Neural cell (in vitro differentiated cells): ENCODE measurements around the gene CPNE2. TPM values are rescaled to one million over a fixed set of nuclear protein-coding genes. Genes with fewer than 3 reads are reported as not detected.
A peak's percentile ranks its signal among the peaks of the same experiment; 100 is the strongest.

Experiments used
- H2AFZ ChIP-seq: fragments of 200-600, 300-800 bp; sonication (generic), shearing (Covaris generic); 2 replicates; pipeline ENCODE4 v1.6.0; 2014; ENCODE audit warnings: low read depth, mild to moderate bottlenecking, antibody characterized with exemption, low read length, moderate library complexity
- H3F3A ChIP-seq: fragments of 200-600 bp; shearing (Covaris generic); 2 replicates; pipeline ENCODE4 v1.6.1; 2016; ENCODE audit warnings: mild to moderate bottlenecking, moderate library complexity, mixed read lengths, antibody characterized with exemption, low read length; ENCODE audit not compliant: insufficient read depth, poor library complexity, severe bottlenecking
- H3K27ac ChIP-seq: fragments of 200-600, 300-800 bp; sonication (generic), shearing (Covaris generic); 2 replicates; pipeline ENCODE4 v1.5.1; 2014; ENCODE audit warnings: mild to moderate bottlenecking, low read length, moderate library complexity
- H3K27me3 ChIP-seq: fragments of 300-800, 200-600 bp; sonication (generic), shearing (Covaris generic); 2 replicates; pipeline ENCODE4 v1.6.0; 2014; ENCODE audit warnings: mild to moderate bottlenecking, low read depth, low read length, moderate library complexity; ENCODE audit not compliant: insufficient read depth
- H3K36me3 ChIP-seq: fragments of 300-800, 200-600 bp; sonication (generic), shearing (Covaris generic); 2 replicates; pipeline ENCODE4 v1.5.1; 2014; ENCODE audit warnings: mild to moderate bottlenecking, antibody characterized with exemption, low read length, moderate library complexity; ENCODE audit not compliant: insufficient read depth
- H3K4me2 ChIP-seq: fragments of 300-800, 200-600 bp; sonication (generic), shearing (Covaris generic); 2 replicates; pipeline ENCODE4 v1.6.0; 2014; ENCODE audit warnings: mild to moderate bottlenecking, low read length
- H3K4me3 ChIP-seq: fragments of 300-800, 200-600 bp; sonication (generic), shearing (Covaris generic); 2 replicates; pipeline ENCODE4 v1.5.1; 2014; ENCODE audit warnings: mild to moderate bottlenecking, low read length, moderate library complexity
- H3K79me2 ChIP-seq: fragments of 200-600 bp; shearing (Covaris generic); replicated peaks from 2 replicates; pipeline ENCODE4 v1.6.0; 2014; ENCODE audit warnings: mild to moderate bottlenecking, low read length, moderate library complexity; ENCODE audit not compliant: insufficient read depth
- H3K9ac ChIP-seq: fragments of 300-800, 200-600 bp; sonication (generic), shearing (Covaris generic); 2 replicates; pipeline ENCODE4 v1.6.1; 2016; ENCODE audit warnings: mild to moderate bottlenecking, low read length, mixed read lengths
- H3K9me2 ChIP-seq: fragments of 200-600 bp; shearing (Covaris generic); 2 replicates; pipeline ENCODE4 v1.6.1; 2016; ENCODE audit warnings: mild to moderate bottlenecking, low read length, mixed read lengths; ENCODE audit not compliant: insufficient read depth
- H3K9me3 ChIP-seq: fragments of 200-600, 300-800 bp; sonication (generic), shearing (Covaris generic); 2 replicates; pipeline ENCODE4 v1.6.1; 2016; ENCODE audit warnings: mild to moderate bottlenecking, mixed run types, low read length, moderate library complexity, mixed read lengths
- H4K20me1 ChIP-seq: fragments of 200-600 bp; shearing (Covaris generic); 2 replicates; pipeline ENCODE4 v1.6.1; 2016; ENCODE audit warnings: mild to moderate bottlenecking, mixed run types; ENCODE audit not compliant: insufficient read depth
- EP300 ChIP-seq: fragments of 450-650 bp; conservative IDR thresholded peaks from 2 replicates; pipeline ENCODE4 v1.6.1; 2014; ENCODE audit warnings: antibody characterized with exemption, mild to moderate bottlenecking, moderate library complexity; ENCODE audit not compliant: poor library complexity, severe bottlenecking
- EZH2 ChIP-seq: fragments of 200-600, 300-800 bp; shearing (Covaris generic), sonication (generic); IDR thresholded peaks from 2 replicates; pipeline ENCODE4 v1.6.1; 2014; ENCODE audit warnings: antibody characterized with exemption, low read length, borderline replicate concordance, mild to moderate bottlenecking; ENCODE audit not compliant: insufficient read depth, poor library complexity, severe bottlenecking
- MXI1 ChIP-seq: fragments of 450-650 bp; conservative IDR thresholded peaks from 2 replicates; pipeline ENCODE4 v1.6.1; 2014; ENCODE audit warnings: antibody characterized with exemption, mild to moderate bottlenecking; ENCODE audit not compliant: poor library complexity, severe bottlenecking
- POLR2AphosphoS5 ChIP-seq: IDR thresholded peaks from 2 replicates; pipeline ENCODE4 v1.6.1; 2012
- RAD21 ChIP-seq: fragments of 450-650 bp; conservative IDR thresholded peaks from 2 replicates; pipeline ENCODE4 v1.6.1; 2014; ENCODE audit warnings: antibody characterized with exemption, mild to moderate bottlenecking, moderate library complexity
- SMC3 ChIP-seq: fragments of 450-650 bp; conservative IDR thresholded peaks from 2 replicates; pipeline ENCODE4 v1.6.1; 2014; ENCODE audit warnings: antibody characterized with exemption, mild to moderate bottlenecking, moderate library complexity; ENCODE audit not compliant: poor library complexity
- TAF1 ChIP-seq: IDR thresholded peaks from 2 replicates; pipeline ENCODE4 v1.6.1; 2012; ENCODE audit warnings: low read depth
- polyA plus RNA-seq: library from polyadenylated mRNA; depleted of rRNA; stranded (reverse); fragments of >200 nt; gene quantifications from 2 replicates; pipeline ENCODE4 v1.2.3, GENCODE V29; 2014
- TF ChIP-seq, protein P1 (sequence below): IDR thresholded peaks from 2 replicates; pipeline ENCODE4 v1.6.1; 2012; ENCODE audit warnings: borderline replicate concordance
- TF ChIP-seq, protein P2 (sequence below): fragments of 450-650 bp; IDR thresholded peaks from 2 replicates; pipeline ENCODE4 v1.5.1; 2014; ENCODE audit warnings: antibody characterized with exemption, mild to moderate bottlenecking, moderate library complexity; ENCODE audit not compliant: poor library complexity, severe bottlenecking

CPNE2 gene
- polyA plus RNA-seq, 1 donor from 2014 or later, result 18.6 TPM

DNA sequence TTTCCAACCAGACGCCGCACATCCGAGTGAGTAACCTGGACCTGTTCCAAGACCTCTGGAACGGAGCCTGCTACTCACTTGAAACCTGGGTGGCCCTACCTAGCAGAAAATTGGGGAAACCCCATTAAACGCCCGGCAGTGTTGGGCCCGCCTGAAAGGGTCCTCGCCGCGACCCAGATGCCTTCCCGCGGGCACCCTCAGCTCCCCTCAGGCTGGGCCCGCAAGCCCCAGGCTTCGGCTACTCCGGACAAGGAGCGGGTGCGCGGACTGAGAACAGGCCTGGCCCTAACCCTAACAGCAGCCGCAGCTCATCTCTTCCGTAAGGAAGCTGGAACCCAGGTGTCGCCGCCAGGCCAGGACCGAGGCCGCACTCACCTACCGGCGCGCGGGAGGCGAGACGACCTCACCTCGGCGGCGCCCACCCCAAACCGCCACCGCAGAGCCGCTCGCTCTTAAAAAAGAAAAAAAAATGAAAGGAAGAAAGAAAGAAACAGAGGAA is 93.1 kb downstream of the CPNE2 start:
- TF ChIP-seq EZH2 (no peak), POLR2AphosphoS5 (no peak), RAD21 (peak; percentile 9), SMC3 (no peak), EP300 (no peak), TAF1 (peak; percentile 25), MXI1 (peak; percentile 28)
- TF ChIP-seq, protein P1, sequence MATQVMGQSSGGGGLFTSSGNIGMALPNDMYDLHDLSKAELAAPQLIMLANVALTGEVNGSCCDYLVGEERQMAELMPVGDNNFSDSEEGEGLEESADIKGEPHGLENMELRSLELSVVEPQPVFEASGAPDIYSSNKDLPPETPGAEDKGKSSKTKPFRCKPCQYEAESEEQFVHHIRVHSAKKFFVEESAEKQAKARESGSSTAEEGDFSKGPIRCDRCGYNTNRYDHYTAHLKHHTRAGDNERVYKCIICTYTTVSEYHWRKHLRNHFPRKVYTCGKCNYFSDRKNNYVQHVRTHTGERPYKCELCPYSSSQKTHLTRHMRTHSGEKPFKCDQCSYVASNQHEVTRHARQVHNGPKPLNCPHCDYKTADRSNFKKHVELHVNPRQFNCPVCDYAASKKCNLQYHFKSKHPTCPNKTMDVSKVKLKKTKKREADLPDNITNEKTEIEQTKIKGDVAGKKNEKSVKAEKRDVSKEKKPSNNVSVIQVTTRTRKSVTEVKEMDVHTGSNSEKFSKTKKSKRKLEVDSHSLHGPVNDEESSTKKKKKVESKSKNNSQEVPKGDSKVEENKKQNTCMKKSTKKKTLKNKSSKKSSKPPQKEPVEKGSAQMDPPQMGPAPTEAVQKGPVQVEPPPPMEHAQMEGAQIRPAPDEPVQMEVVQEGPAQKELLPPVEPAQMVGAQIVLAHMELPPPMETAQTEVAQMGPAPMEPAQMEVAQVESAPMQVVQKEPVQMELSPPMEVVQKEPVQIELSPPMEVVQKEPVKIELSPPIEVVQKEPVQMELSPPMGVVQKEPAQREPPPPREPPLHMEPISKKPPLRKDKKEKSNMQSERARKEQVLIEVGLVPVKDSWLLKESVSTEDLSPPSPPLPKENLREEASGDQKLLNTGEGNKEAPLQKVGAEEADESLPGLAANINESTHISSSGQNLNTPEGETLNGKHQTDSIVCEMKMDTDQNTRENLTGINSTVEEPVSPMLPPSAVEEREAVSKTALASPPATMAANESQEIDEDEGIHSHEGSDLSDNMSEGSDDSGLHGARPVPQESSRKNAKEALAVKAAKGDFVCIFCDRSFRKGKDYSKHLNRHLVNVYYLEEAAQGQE, result peak; percentile 89
- TF ChIP-seq, protein P2, sequence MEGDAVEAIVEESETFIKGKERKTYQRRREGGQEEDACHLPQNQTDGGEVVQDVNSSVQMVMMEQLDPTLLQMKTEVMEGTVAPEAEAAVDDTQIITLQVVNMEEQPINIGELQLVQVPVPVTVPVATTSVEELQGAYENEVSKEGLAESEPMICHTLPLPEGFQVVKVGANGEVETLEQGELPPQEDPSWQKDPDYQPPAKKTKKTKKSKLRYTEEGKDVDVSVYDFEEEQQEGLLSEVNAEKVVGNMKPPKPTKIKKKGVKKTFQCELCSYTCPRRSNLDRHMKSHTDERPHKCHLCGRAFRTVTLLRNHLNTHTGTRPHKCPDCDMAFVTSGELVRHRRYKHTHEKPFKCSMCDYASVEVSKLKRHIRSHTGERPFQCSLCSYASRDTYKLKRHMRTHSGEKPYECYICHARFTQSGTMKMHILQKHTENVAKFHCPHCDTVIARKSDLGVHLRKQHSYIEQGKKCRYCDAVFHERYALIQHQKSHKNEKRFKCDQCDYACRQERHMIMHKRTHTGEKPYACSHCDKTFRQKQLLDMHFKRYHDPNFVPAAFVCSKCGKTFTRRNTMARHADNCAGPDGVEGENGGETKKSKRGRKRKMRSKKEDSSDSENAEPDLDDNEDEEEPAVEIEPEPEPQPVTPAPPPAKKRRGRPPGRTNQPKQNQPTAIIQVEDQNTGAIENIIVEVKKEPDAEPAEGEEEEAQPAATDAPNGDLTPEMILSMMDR, result no peak
- no peaks in the 10 kb centered on the region for H3K9me3 ChIP-seq
- H3K9me2 ChIP-seq, result no peaks in the 10 kb centered on the region
- H2AFZ ChIP-seq, result peak overlapping the region; percentile 88
- H3K36me3 ChIP-seq, result no peaks in the 10 kb centered on the region
- no peaks in the 10 kb centered on the region for H4K20me1 ChIP-seq
- peak overlapping the region; percentile 98 for H3K9ac ChIP-seq
- H3K27me3 ChIP-seq, result no peaks in the 10 kb centered on the region
- peak overlapping the region; percentile 100 for H3K4me2 ChIP-seq
- peak overlapping the region; percentile 88 for H3K4me3 ChIP-seq
- peak overlapping the region; percentile 97 for H3K27ac ChIP-seq
- H3F3A ChIP-seq, result no peaks in the 10 kb centered on the region
- H3K79me2 ChIP-seq, result peaks cover 88% of the 10 kb centered on the region

DNA sequence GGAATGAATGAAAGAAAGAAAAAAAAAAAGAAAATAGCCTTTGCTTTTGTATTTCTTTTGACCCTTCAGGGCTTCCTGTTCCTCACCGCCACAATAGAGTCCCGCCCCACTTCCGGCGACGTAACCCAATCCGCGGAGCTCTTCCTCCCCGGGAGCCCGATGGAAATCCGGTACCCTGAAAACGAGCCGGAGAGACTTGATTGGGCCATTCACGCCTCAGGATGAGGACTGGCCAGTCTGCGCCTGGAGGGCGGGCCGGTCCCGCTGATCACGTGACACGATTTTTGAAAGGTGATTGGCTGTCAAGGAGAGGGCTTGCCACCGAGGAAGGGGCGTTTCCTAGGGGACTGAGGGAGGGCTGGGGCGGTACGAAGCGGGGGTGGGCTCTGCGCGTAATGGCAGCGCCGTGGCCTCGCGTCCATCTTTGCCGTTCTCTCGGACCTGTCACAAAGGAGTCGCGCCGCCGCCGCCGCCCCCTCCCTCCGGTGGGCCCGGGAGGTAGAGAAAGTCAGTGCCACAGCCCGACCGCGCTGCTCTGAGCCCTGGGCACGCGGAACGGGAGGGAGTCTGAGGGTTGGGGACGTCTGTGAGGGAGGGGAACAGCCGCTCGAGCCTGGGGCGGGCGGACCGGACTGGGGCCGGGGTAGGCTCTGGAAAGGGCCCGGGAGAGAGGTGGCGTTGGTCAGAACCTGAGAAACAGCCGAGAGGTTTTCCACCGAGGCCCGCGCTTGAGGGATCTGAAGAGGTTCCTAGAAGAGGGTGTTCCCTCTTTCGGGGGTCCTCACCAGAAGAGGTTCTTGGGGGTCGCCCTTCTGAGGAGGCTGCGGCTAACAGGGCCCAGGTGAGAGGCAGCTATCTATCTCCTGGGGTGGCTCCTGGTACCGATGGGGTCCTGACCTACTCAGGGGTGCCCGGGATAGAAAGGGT is 93.8 kb downstream of the CPNE2 start, which contains the start of the genes PSME3IP1 and RSPRY1:
PSME3IP1 (minus strand) TSS at position 95 of the 927 bp plus-strand sequence. CDS start 12,185 bp downstream, outside the sequence.
RSPRY1 (plus strand) TSS at position 385 of the 927 bp plus-strand sequence. CDS start 18,330 bp downstream, outside the sequence.
- Histone ChIP-seq H3K36me3 (no peaks in the 10 kb centered on the region), H4K20me1 (no peaks in the 10 kb centered on the region), H3K9ac (peak within 1 kb of the TSS; percentile 98), H3K27ac (peak within 1 kb of the TSS; percentile 98), H3K9me3 (no peaks in the 10 kb centered on the region), H2AFZ (peak within 1 kb of the TSS; percentile 93), H3F3A (no peaks in the 10 kb centered on the region), H3K27me3 (no peaks in the 10 kb centered on the region), H3K79me2 (peaks cover 88% of the 10 kb centered on the region), H3K4me2 (peak within 1 kb of the TSS; percentile 100), H3K9me2 (no peaks in the 10 kb centered on the region), H3K4me3 (peak within 1 kb of the TSS; percentile 88)
- peak; percentile 90 for TF ChIP-seq TAF1
- no peak for TF ChIP-seq EP300
- TF ChIP-seq, protein P2, result no peak
- peak; percentile 57 for TF ChIP-seq MXI1
- TF ChIP-seq POLR2AphosphoS5, result peak; percentile 94
- no peak for TF ChIP-seq SMC3
- TF ChIP-seq, protein P1, result peak; percentile 94
- no peak for TF ChIP-seq RAD21
- TF ChIP-seq EZH2, result no peak
